Endothelial cell of umbilical vein (primary cell): ENCODE results near the gene LLGL2. TPM values are rescaled to one million over a fixed set of nuclear protein-coding genes. Genes with fewer than 3 reads are reported as not detected.

Source experiments
- BruUV-seq: library from RNA; stranded (reverse); fragments of 400-500 nt; replicated peaks from 2 replicates; lab custom pipeline; 2021; lab: Mats Ljungman, UMichigan
- CTCF ChIA-PET: fragments of 300-600, 350-600 bp; sonication (Branson Sonifier 250); formaldehyde crosslinking; loops from one replicate; lab custom pipeline; 2021; ENCODE audit warnings: antibody characterized with exemption, inconsistent platforms; lab: Charles Lee
- POLR2A ChIA-PET: fragments of 300-600, 350-600 bp; sonication (Branson Sonifier 250); formaldehyde crosslinking; loops from one replicate; lab custom pipeline; 2021; ENCODE audit warnings: antibody characterized with exemption, inconsistent platforms; lab: Charles Lee
- DNase-seq: peaks from one replicate; pipeline ENCODE4 v3.0.0-alpha.2; 2011; ENCODE audit warnings: low read depth, low spot score
- FAIRE-seq: peaks from 2 replicates; lab custom pipeline; 2011; peaks lifted over from hg19 to GRCh38; lab: Jason Lieb, UNC
- H2AFZ ChIP-seq: 2 replicates; pipeline ENCODE4 v1.6.0; 2012; ENCODE audit warnings: low read depth, low read length, control low read depth, inconsistent platforms
- H3K27ac ChIP-seq: 2 replicates; pipeline ENCODE4 v1.5.1; 2011; ENCODE audit warnings: low read depth, mild to moderate bottlenecking, control low read depth, low read length, moderate library complexity; ENCODE audit not compliant: insufficient read depth
- H3K27me3 ChIP-seq, 2 experiments: 2 replicates each; pipeline versions ENCODE4 v1.6.0 to v1.6.1; 2011; ENCODE audit warnings: low read length in 2 of 2, mixed read lengths in 1 of 2; ENCODE audit not compliant: control insufficient read depth in 2 of 2, insufficient read depth in 2 of 2
- H3K36me3 ChIP-seq, 2 experiments: 2 replicates in 1 of 2; 3 replicates in 1 of 2; pipeline ENCODE4 v1.5.1; 2011; ENCODE audit warnings: low read length in 2 of 2, mild to moderate bottlenecking in 1 of 2, moderate library complexity in 1 of 2; ENCODE audit not compliant: control insufficient read depth in 2 of 2, insufficient read depth in 2 of 2; ENCODE audit errors: extremely low read depth in 1 of 2
- H3K4me1 ChIP-seq: 3 replicates; pipeline ENCODE4 v1.5.1; 2011; ENCODE audit warnings: mild to moderate bottlenecking, low read length; ENCODE audit not compliant: control insufficient read depth, insufficient read depth; ENCODE audit errors: extremely low read depth
- H3K4me2 ChIP-seq: 2 replicates; pipeline ENCODE4 v1.6.1; 2011; ENCODE audit warnings: low read length, control low read depth, mixed read lengths; ENCODE audit not compliant: insufficient read depth
- H3K4me3 ChIP-seq, 3 experiments: fragments of 200-600 bp in 1 of 3; sonication (generic), shearing (Covaris generic) in 1 of 3; replicated peaks in 1 of 3; 2 replicates each; pipeline ENCODE4 v1.5.1; 2011 to 2016; ENCODE audit warnings: control low read depth in 3 of 3, low read length in 3 of 3, mild to moderate bottlenecking in 2 of 3, inconsistent platforms in 1 of 3, low read depth in 1 of 3, moderate library complexity in 1 of 3; ENCODE audit not compliant: insufficient read depth in 1 of 3
- H3K79me2 ChIP-seq: 2 replicates; pipeline ENCODE4 v1.6.0; 2012; ENCODE audit warnings: low read length, inconsistent platforms; ENCODE audit not compliant: control insufficient read depth, insufficient read depth
- H3K9ac ChIP-seq: replicated peaks from 2 replicates; pipeline ENCODE3; 2011; ENCODE audit warnings: low read length, control low read depth; ENCODE audit not compliant: insufficient read depth; ENCODE audit errors: extremely low read depth
- H3K9me1 ChIP-seq: replicated peaks from 3 replicates; pipeline ENCODE4 v1.6.0; 2011; ENCODE audit warnings: mild to moderate bottlenecking, low read length; ENCODE audit not compliant: control insufficient read depth, insufficient read depth; ENCODE audit errors: extremely low read depth
- H3K9me3 ChIP-seq: replicated peaks from 2 replicates; pipeline ENCODE4 v1.5.1; 2012; ENCODE audit warnings: low read length, inconsistent platforms; ENCODE audit not compliant: control insufficient read depth, insufficient read depth
- H4K20me1 ChIP-seq: replicated peaks from 2 replicates; pipeline ENCODE3; 2011; ENCODE audit warnings: mild to moderate bottlenecking, low read length; ENCODE audit not compliant: control insufficient read depth, insufficient read depth; ENCODE audit errors: extremely low read depth
- EZH2 ChIP-seq: IDR thresholded peaks from 2 replicates; pipeline ENCODE4 v1.6.1; 2012; ENCODE audit warnings: borderline replicate concordance, low read depth, mild to moderate bottlenecking, moderate library complexity, low read length, inconsistent platforms; ENCODE audit not compliant: severe bottlenecking
- FOS ChIP-seq: IDR thresholded peaks from 2 replicates; pipeline ENCODE4 v1.6.1; 2011; ENCODE audit warnings: mild to moderate bottlenecking, low read length, moderate library complexity, borderline replicate concordance; ENCODE audit not compliant: insufficient read depth
- GATA2 ChIP-seq: IDR thresholded peaks from 2 replicates; pipeline ENCODE4 v1.7.0; 2011; ENCODE audit warnings: low read depth, mild to moderate bottlenecking, moderate library complexity, mixed read lengths, low read length; ENCODE audit not compliant: insufficient read length, insufficient read depth
- JUN ChIP-seq: IDR thresholded peaks from 2 replicates; pipeline ENCODE4 v1.6.1; 2011; ENCODE audit warnings: borderline replicate concordance, low read depth; ENCODE audit not compliant: insufficient read length, insufficient read depth
- MAX ChIP-seq: IDR thresholded peaks from 2 replicates; pipeline ENCODE4 v1.6.1; 2011; ENCODE audit not compliant: insufficient read depth, insufficient read length
- MYC ChIP-seq: IDR thresholded peaks from one replicate; pipeline ENCODE4 v1.6.1; 2011; ENCODE audit warnings: mild to moderate bottlenecking, low read depth, low read length
- POLR2A ChIP-seq: IDR thresholded peaks from 2 replicates; pipeline ENCODE4 v1.6.1; 2012; ENCODE audit warnings: low read depth, mild to moderate bottlenecking, control low read depth, low read length
- POLR2AphosphoS5 ChIP-seq: IDR thresholded peaks from 2 replicates; pipeline ENCODE4 v1.6.1; 2012; ENCODE audit warnings: low read depth, mild to moderate bottlenecking, control low read depth, low read length, moderate library complexity; ENCODE audit not compliant: insufficient read depth
- dilution Hi-C: fragments of 300-500 bp; cut with MboI; formaldehyde crosslinking; loops from one replicate; pipeline ENCODE4 v1.15.0; 2019; ENCODE audit warnings: low sequenced_read_pairs; ENCODE audit not compliant: extremely low pct_ligation_motif_present
- intact Hi-C: fragments of 100-400 bp; cut with micrococcal nuclease; formaldehyde crosslinking; loops from one replicate; pipeline ENCODE4 v1.10.0; 2022
- polyA plus RNA-seq, 4 experiments: library from polyadenylated mRNA; depleted of rRNA in 3 of 4; stranded (reverse) in 3 of 4; unstranded in 1 of 4; fragments of >200 nt; gene quantifications; 2 replicates each; pipeline versions ENCODE4 v1.2.1 to v1.2.3, GENCODE V29; 2011 to 2012; ENCODE audit warnings: missing spikeins in 1 of 4
- total RNA-seq: library from RNA; stranded (reverse); gene quantifications from 2 replicates; pipeline ENCODE4 v1.2.3, GENCODE V29; 2021
- TF ChIP-seq, protein P1 (sequence below), 2 donors: IDR thresholded peaks; 1 replicate in 1 of 2; 2 replicates in 1 of 2; pipeline ENCODE4 v1.5.1; 2011; ENCODE audit warnings: low read length in 2 of 2, mild to moderate bottlenecking in 2 of 2, moderate library complexity in 2 of 2, control low read depth in 1 of 2, inconsistent platforms in 1 of 2, low read depth in 1 of 2; ENCODE audit not compliant: insufficient read depth in 1 of 2; ENCODE audit errors: extremely low read depth in 1 of 2

Gene LLGL2
- total and polyA plus RNA-seq, 2 donors (not counting 3 experiments of a cell fraction or from before 2014, with no cell fraction given) = 5.3 to 5.4 TPM

DNA sequence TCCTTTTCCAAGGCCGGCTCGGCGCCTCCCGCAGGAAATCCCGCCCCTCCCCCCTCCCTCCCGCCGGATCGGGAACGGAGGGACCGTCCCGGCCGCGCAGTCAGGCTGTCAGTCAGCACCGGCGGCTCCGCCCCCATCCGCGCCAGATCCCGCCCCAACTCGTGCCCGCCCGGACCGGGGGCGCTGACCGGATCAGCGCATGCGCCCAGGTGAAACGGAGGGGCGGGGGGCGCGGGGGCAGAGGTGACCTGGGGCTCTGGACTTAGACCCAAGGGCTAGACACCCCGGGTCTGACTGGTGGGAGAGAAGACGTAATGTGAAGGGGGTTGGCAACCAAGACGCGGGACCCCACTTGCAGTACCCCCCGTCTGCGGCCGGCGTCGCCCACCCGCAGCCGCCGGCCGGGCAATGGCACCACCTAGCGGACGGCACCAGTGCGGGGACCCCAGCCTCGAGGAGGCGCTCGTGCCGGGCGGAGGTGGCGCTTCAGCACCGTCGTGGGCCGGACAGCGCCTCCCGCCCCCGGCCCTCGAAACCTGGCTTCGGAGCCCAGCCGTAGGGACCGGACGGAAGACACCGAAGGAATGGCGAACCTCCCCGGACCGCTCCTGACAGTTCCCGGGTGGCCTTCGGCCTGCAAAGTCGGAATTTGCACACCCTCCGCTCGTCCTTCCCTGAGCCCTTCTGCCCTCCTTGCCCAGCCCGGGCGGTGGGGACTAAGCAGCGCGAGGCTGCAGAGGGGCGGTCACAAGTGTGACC, 9.8 kb upstream of the LLGL2 start, which contains the start of gene CASKIN2:
CASKIN2 (minus strand) TSS at position 42 of the 759 bp plus-strand sequence. CDS start 1,733 bp downstream, outside the sequence.
- Histone ChIP-seq H3K4me1 (peaks cover 46% of the 10 kb centered on the region), H4K20me1 (no peaks in the 10 kb centered on the region), H3K4me3 (peak within 1 kb of the TSS; percentile 57 to 72 (median 70)), H3K27me3 (no peaks in the 10 kb centered on the region), H3K36me3 (no peaks in the 10 kb centered on the region), H3K9ac (peak within 1 kb of the TSS; percentile 83), H3K27ac (peak within 1 kb of the TSS; percentile 59), H3K9me3 (no peaks in the 10 kb centered on the region), H3K4me2 (peak within 1 kb of the TSS; percentile 93), H2AFZ (peak within 1 kb of the TSS; percentile 99), H3K79me2 (peaks cover 35% of the 10 kb centered on the region), H3K9me1 (no peaks in the 10 kb centered on the region)
- TF ChIP-seq POLR2AphosphoS5 (no peak), FOS (no peak), MYC (no peak), POLR2A (no peak), GATA2 (no peak), JUN (no peak), EZH2 (no peak), MAX (peak; percentile 22)
- TF ChIP-seq, protein P1, sequence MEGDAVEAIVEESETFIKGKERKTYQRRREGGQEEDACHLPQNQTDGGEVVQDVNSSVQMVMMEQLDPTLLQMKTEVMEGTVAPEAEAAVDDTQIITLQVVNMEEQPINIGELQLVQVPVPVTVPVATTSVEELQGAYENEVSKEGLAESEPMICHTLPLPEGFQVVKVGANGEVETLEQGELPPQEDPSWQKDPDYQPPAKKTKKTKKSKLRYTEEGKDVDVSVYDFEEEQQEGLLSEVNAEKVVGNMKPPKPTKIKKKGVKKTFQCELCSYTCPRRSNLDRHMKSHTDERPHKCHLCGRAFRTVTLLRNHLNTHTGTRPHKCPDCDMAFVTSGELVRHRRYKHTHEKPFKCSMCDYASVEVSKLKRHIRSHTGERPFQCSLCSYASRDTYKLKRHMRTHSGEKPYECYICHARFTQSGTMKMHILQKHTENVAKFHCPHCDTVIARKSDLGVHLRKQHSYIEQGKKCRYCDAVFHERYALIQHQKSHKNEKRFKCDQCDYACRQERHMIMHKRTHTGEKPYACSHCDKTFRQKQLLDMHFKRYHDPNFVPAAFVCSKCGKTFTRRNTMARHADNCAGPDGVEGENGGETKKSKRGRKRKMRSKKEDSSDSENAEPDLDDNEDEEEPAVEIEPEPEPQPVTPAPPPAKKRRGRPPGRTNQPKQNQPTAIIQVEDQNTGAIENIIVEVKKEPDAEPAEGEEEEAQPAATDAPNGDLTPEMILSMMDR (IDR thresholded peaks at IDR 0.05; ENCODE audit: extremely low read depth in 1 of 2, insufficient read depth in 1 of 2, low read depth in 1 of 2, low read length in 2 of 2) = peak; percentile 100
- peak; percentile 82 for FAIRE-seq
- dilution Hi-C loops = no loop called here
- CTCF ChIA-PET = interaction anchor here (0.8 to 2.0 kb wide), 17 partner anchors 9 to 234 kb away, joined by 3 to 13 read pairs (median 5); partner anchors contain the start of genes LLGL2, SLC25A19 and TMEM94
- intact Hi-C loops = loop anchor here (1.0 to 10.0 kb wide), 7 partner anchors 9 to 471 kb away; partner anchors contain the start of genes ATP5PD, KCTD2, SLC25A19 and TMEM94
- DNase-seq = peak; percentile 92
- BruUV-seq = no TSS peak
- POLR2A ChIA-PET = no interaction called here
